ENCODE data around the gene MELTF. TPM values are rescaled to one million over a fixed set of nuclear protein-coding genes. Genes with fewer than 3 reads are reported as not detected.
A peak's percentile ranks its signal among the peaks of the same experiment; 100 is the strongest.

MELTF gene
- total and polyA plus RNA-seq, 2 of the 13 experiments (the other 11 are each of a cell fraction or from before 2014, with no cell fraction given): 3.2 to 7.5 TPM

DNA sequence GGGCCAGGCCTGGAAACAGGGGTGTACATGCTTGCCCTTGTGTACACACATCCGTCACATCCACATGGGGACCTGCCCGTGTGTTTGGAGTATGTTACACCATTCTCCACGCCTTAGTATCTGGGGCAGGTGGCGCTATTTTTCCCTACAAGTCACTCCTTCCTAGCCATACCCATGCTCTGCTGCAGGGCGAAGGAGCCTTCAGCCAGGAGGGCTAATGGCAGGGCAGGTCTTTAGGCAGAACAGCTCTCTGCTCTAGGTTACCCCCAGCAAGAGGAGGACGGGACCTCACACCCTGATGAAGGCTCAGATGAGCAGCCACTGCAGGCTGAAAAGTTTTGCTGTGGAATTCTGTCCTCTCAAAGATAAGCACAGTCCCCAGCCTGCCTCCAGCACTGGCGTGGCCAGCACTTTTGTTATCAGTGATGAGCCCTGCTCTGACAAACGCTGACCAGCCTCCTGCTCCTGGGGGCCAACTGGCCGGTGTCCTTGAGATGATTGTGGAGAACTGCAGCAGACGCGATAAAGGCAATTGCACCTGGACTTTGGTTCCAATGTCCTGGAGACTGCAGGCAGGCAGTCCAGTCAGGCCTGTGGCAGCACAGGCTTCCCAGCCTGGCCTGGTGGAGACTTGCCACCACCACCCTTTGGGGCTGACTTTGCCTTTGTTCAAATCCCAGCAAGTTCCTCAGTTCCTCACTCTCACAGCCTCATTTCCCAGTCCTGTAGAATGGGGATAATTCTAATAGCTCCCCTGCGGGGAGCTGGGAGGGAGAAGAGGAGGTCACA is 41.2 kb downstream of the MELTF start (continued):
- TF ChIP-seq MIER2 (CRISPR knock-in tag; IDR thresholded peaks at IDR 0.05) (0 out of 2 replicates have a peak, but pooled peaks have one; percentile 13), ZNF777 (CRISPR knock-in tag; IDR thresholded peaks at IDR 0.05) (no peak), CENPBD1 (CRISPR knock-in tag; IDR thresholded peaks at IDR 0.05; ENCODE audit: borderline replicate concordance, low read depth) (no peak), THYN1 (CRISPR knock-in tag; IDR thresholded peaks at IDR 0.05; ENCODE audit: borderline replicate concordance, low read depth) (no peak), HNRNPK (IDR thresholded peaks at IDR 0.05; ENCODE audit: low read depth, low read length, poor library complexity, severe bottlenecking) (no peak), BATF2 (CRISPR knock-in tag; IDR thresholded peaks at IDR 0.05) (no peak), ZNF792 (CRISPR knock-in tag; IDR thresholded peaks at IDR 0.05) (peak; percentile 26; the same call in 1 of the 2 replicates), ZNF639 (CRISPR knock-in tag; conservative IDR thresholded peaks at IDR 0.05) (no peak), ZMYM2 (CRISPR knock-in tag; IDR thresholded peaks at IDR 0.05) (0 out of 2 replicates have a peak, but pooled peaks have one; percentile 74), ZNF616 (CRISPR knock-in tag; IDR thresholded peaks at IDR 0.05; ENCODE audit: low read depth) (peak; percentile 73; the same call in 1 of the 2 replicates), HNRNPLL (IDR thresholded peaks at IDR 0.05; ENCODE audit: low read depth, low read length, poor library complexity, severe bottlenecking) (peak; percentile 30), ZHX2 (IDR thresholded peaks at IDR 0.05; ENCODE audit: low read depth) (0 out of 2 replicates have a peak, but pooled peaks have one; percentile 33), ZHX2 (CRISPR knock-in tag; IDR thresholded peaks at IDR 0.05; ENCODE audit: borderline replicate concordance) (0 out of 2 replicates have a peak, but pooled peaks have one; percentile 42), RBFOX2 (IDR thresholded peaks at IDR 0.05; ENCODE audit: low read depth, low read length) (no peak), ZNF367 (CRISPR knock-in tag; IDR thresholded peaks at IDR 0.05; ENCODE audit: borderline replicate concordance) (no peak), FOXO1 (CRISPR knock-in tag; IDR thresholded peaks at IDR 0.05) (peak; percentile 52; the same call in 1 of the 2 replicates), ZSCAN21 (CRISPR knock-in tag; IDR thresholded peaks at IDR 0.05; ENCODE audit: borderline replicate concordance) (peak; percentile 45; the same call in 1 of the 2 replicates), ELF1 (CRISPR knock-in tag; IDR thresholded peaks at IDR 0.05) (no peak)
- TF ChIP-seq, protein P1, sequence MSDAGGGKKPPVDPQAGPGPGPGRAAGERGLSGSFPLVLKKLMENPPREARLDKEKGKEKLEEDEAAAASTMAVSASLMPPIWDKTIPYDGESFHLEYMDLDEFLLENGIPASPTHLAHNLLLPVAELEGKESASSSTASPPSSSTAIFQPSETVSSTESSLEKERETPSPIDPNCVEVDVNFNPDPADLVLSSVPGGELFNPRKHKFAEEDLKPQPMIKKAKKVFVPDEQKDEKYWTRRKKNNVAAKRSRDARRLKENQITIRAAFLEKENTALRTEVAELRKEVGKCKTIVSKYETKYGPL (CRISPR knock-in tag; IDR thresholded peaks at IDR 0.05): no peak

Measured in HepG2 (cell line).